ENCODE data around the gene WDR46.

The WDR46 gene

DNA sequence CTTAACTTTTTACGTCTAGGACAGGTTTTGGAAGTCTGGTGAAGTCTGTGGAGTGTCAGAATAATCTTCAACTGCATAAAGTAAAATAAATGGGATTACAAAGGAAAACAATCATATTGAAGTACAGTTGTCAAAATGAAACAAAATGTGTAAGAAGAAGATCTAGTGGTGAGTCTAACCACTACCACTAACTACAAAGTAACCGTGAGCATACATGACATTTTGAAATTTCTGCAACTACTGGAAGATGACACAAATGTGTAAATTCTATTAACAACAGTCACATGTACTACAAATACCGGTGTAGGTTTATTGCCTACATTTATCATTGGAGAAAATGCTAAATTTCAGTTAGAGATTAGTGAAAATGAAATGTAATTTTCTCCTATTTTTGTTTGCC is 47.1 kb downstream of the WDR46 start:
- TF ChIP-seq, protein P1, sequence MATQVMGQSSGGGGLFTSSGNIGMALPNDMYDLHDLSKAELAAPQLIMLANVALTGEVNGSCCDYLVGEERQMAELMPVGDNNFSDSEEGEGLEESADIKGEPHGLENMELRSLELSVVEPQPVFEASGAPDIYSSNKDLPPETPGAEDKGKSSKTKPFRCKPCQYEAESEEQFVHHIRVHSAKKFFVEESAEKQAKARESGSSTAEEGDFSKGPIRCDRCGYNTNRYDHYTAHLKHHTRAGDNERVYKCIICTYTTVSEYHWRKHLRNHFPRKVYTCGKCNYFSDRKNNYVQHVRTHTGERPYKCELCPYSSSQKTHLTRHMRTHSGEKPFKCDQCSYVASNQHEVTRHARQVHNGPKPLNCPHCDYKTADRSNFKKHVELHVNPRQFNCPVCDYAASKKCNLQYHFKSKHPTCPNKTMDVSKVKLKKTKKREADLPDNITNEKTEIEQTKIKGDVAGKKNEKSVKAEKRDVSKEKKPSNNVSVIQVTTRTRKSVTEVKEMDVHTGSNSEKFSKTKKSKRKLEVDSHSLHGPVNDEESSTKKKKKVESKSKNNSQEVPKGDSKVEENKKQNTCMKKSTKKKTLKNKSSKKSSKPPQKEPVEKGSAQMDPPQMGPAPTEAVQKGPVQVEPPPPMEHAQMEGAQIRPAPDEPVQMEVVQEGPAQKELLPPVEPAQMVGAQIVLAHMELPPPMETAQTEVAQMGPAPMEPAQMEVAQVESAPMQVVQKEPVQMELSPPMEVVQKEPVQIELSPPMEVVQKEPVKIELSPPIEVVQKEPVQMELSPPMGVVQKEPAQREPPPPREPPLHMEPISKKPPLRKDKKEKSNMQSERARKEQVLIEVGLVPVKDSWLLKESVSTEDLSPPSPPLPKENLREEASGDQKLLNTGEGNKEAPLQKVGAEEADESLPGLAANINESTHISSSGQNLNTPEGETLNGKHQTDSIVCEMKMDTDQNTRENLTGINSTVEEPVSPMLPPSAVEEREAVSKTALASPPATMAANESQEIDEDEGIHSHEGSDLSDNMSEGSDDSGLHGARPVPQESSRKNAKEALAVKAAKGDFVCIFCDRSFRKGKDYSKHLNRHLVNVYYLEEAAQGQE (IDR thresholded peaks at IDR 0.05; ENCODE audit: insufficient read depth in 1 of 2, low read depth in 2 of 2, low read length in 2 of 2): no peak
- TF ChIP-seq TAF1 (IDR thresholded peaks at IDR 0.05; ENCODE audit: borderline replicate concordance, insufficient read depth, low read length): no peak
- TF ChIP-seq POLR2AphosphoS5 (IDR thresholded peaks at IDR 0.05; ENCODE audit: low read depth, low read length): no peak
- TF ChIP-seq FOXP2 (optimal IDR thresholded peaks at IDR 0.05; ENCODE audit: borderline replicate concordance, extremely low read depth, extremely low read length, insufficient read depth): no peak
- TF ChIP-seq SIN3A (IDR thresholded peaks at IDR 0.05; ENCODE audit: borderline replicate concordance, insufficient read depth, low read length): no peak

DNA sequence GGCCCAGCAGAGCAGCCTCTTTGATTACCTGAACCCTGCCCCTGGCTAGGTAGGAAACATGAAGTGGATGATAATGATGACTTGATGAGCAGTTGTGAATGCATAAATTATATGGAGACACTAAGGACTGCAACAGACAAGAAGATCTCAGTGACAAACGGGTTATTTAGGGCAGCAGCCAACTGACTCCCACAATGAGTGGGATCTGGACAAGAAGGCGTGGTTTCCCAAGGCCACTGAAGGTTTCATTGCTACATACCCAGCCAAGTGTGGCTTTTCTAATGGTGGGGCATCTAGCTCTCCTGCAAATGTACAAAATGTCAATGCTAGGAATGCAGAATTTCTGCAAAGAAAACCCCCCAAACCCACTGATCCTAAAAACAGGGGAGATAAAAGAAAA is 51.3 kb downstream of the WDR46 start:
- TF ChIP-seq FOXP2 (optimal IDR thresholded peaks at IDR 0.05; ENCODE audit: borderline replicate concordance, extremely low read depth, extremely low read length, insufficient read depth): no peak
- TF ChIP-seq POLR2AphosphoS5 (IDR thresholded peaks at IDR 0.05; ENCODE audit: low read depth, low read length): no peak
- TF ChIP-seq TAF1 (IDR thresholded peaks at IDR 0.05; ENCODE audit: borderline replicate concordance, insufficient read depth, low read length): no peak
- TF ChIP-seq SIN3A (IDR thresholded peaks at IDR 0.05; ENCODE audit: borderline replicate concordance, insufficient read depth, low read length): no peak
- TF ChIP-seq, protein P1 (IDR thresholded peaks at IDR 0.05; ENCODE audit: insufficient read depth in 1 of 2, low read depth in 2 of 2, low read length in 2 of 2): no peak

DNA sequence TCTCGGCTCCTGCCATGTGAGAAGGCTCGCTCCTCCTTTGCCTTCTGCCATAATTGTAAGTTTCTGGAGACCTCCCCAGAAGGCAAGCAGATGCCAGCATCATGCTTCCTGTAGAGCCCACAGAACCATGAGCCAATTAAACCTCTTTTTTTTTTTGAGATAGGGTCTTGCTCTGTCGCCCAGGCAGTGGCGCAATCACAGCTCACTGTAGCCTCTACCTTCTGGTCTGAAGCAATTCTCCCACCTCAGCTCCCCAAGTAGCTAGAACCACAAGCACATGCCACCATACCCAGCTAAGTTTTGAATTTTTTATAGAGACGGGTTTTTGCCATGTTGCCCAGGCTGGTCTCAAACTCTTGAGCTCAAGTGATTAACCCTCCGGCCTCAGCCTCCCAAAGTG is 52.2 kb downstream of the WDR46 start:
- TF ChIP-seq SIN3A (IDR thresholded peaks at IDR 0.05; ENCODE audit: borderline replicate concordance, insufficient read depth, low read length) (no peak), FOXP2 (optimal IDR thresholded peaks at IDR 0.05; ENCODE audit: borderline replicate concordance, extremely low read depth, extremely low read length, insufficient read depth) (no peak), POLR2AphosphoS5 (IDR thresholded peaks at IDR 0.05; ENCODE audit: low read depth, low read length) (no peak), TAF1 (IDR thresholded peaks at IDR 0.05; ENCODE audit: borderline replicate concordance, insufficient read depth, low read length) (no peak)
- TF ChIP-seq, protein P1 (IDR thresholded peaks at IDR 0.05; ENCODE audit: insufficient read depth in 1 of 2, low read depth in 2 of 2, low read length in 2 of 2): no peak

DNA sequence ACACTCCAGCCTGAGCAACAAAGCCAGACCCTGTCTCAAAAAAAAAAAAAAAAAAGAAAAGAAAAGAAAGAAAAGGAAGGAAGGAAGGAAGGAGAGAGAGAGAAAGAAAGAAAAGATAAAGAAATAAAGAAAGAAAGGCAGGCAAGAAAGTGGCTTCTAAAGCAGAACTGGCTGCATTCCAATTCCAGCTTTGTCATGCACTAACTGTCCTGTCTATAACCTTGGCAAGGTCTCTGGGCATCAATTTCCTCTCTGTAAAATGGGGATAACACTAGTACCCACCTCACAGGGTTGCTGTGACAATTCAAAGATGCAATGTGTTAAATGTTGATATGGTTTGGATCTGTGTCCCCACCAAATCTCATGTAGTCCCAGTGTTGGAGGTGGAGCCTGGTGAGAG is 52.7 kb downstream of the WDR46 start:
- TF ChIP-seq, protein P1 (IDR thresholded peaks at IDR 0.05; ENCODE audit: insufficient read depth in 1 of 2, low read depth in 2 of 2, low read length in 2 of 2): no peak
- TF ChIP-seq POLR2AphosphoS5 (IDR thresholded peaks at IDR 0.05; ENCODE audit: low read depth, low read length): no peak
- TF ChIP-seq SIN3A (IDR thresholded peaks at IDR 0.05; ENCODE audit: borderline replicate concordance, insufficient read depth, low read length): no peak
- no peak for TF ChIP-seq FOXP2 (optimal IDR thresholded peaks at IDR 0.05; ENCODE audit: borderline replicate concordance, extremely low read depth, extremely low read length, insufficient read depth)
- no peak for TF ChIP-seq TAF1 (IDR thresholded peaks at IDR 0.05; ENCODE audit: borderline replicate concordance, insufficient read depth, low read length)

DNA sequence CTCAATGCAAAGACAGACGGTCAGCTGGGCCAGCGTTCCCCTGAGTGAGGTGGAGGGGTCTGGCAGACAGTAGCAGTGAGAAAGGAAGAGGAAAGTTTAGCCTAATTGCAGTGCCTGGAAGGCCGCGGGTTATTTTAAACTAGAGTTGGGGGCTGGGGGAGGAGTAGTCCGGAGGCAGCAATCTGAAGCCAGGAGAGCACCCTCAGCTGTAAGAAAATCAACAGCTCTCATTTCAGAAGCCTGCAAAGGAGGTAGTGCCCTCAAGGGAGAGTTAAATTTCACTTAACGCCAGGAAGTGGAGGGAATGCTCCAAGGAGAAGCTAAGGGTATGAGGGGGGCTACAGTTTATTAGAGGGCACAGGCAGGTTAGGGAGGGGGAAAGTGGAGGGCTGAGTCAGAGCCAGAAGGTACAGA is 53.8 kb downstream of the WDR46 start:
- TF ChIP-seq TAF1 (IDR thresholded peaks at IDR 0.05; ENCODE audit: borderline replicate concordance, insufficient read depth, low read length) (no peak), SIN3A (IDR thresholded peaks at IDR 0.05; ENCODE audit: borderline replicate concordance, insufficient read depth, low read length) (no peak), POLR2AphosphoS5 (IDR thresholded peaks at IDR 0.05; ENCODE audit: low read depth, low read length) (no peak), FOXP2 (optimal IDR thresholded peaks at IDR 0.05; ENCODE audit: borderline replicate concordance, extremely low read depth, extremely low read length, insufficient read depth) (no peak)
- TF ChIP-seq, protein P1 (IDR thresholded peaks at IDR 0.05; ENCODE audit: insufficient read depth in 1 of 2, low read depth in 2 of 2, low read length in 2 of 2): no peak
